Measurements from ENCODE around the gene SPINK8. TPM values are rescaled to one million over a fixed set of nuclear protein-coding genes. Genes with fewer than 3 reads are reported as not detected.

SPINK8 gene
- total RNA-seq, 4 donors from 2014 or later = not detected

- DNase-seq (ENCODE audit: extremely low spot score) = no peak
Measured at GRCh38 chr3:48269592-48269991, 63.9 kb downstream of the SPINK8 start.

GRCh38 chr3:48268936-48269561 is 64.4 kb downstream of the SPINK8 start:
- Histone ChIP-seq H3K4me3 (no peak overlapping the region), H3K27ac (replicated peaks in 1 of 4) (no peak overlapping the region), H3K27me3 (no peaks in the 10 kb centered on the region), H3K36me3 (peaks cover 8 to 55% (median 38%) of the 10 kb centered on the region in 4 donors), H3K9me3 (no peaks in the 10 kb centered on the region), H3K4me1 (peaks cover 0 to 10% (median 6%) of the 10 kb centered on the region in 4 donors)
- no peak for DNase-seq (ENCODE audit: extremely low spot score)
- intact Hi-C loops (cut with DNase I) = no loop called here
- TF ChIP-seq EP300 (IDR thresholded peaks at IDR 0.05) (no peak), POLR2A (IDR thresholded peaks at IDR 0.05; ENCODE audit: low read depth) (no peak), CTCF (IDR thresholded peaks at IDR 0.05) (no peak), POLR2AphosphoS5 (IDR thresholded peaks at IDR 0.05) (no peak)
- 84% methylated on average over 23 of the region's 23 CpGs for WGBS

More at GRCh38 chr3:48269592-48269991, 63.9 kb downstream of the SPINK8 start:
- Histone ChIP-seq H3K27me3 (no peaks in the 10 kb centered on the region), H3K9me3 (no peaks in the 10 kb centered on the region), H3K4me1 (peaks cover 0 to 10% (median 6%) of the 10 kb centered on the region in 4 donors), H3K36me3 (peaks cover 8 to 50% (median 33%) of the 10 kb centered on the region in 4 donors), H3K4me3 (no peak overlapping the region), H3K27ac (replicated peaks in 1 of 4) (no peak overlapping the region)
- 88% methylated on average over 8 of the region's 8 CpGs for WGBS
- TF ChIP-seq EP300 (IDR thresholded peaks at IDR 0.05) = no peak
- TF ChIP-seq CTCF (IDR thresholded peaks at IDR 0.05) = no peak
- TF ChIP-seq POLR2AphosphoS5 (IDR thresholded peaks at IDR 0.05) = no peak
- no peak for TF ChIP-seq POLR2A (IDR thresholded peaks at IDR 0.05; ENCODE audit: low read depth)
- intact Hi-C loops (cut with DNase I) = no loop called here

GRCh38 chr3:48268381-48268935 is 65.0 kb downstream of the SPINK8 start:
- Histone ChIP-seq H3K9me3 (no peaks in the 10 kb centered on the region), H3K4me3 (no peak overlapping the region), H3K27me3 (no peaks in the 10 kb centered on the region), H3K4me1 (peaks cover 0 to 10% (median 2%) of the 10 kb centered on the region in 4 donors), H3K27ac (replicated peaks in 1 of 4) (no peak overlapping the region), H3K36me3 (peaks cover 8 to 61% (median 41%) of the 10 kb centered on the region in 4 donors)
- WGBS = 85% methylated on average over 13 of the region's 13 CpGs
- TF ChIP-seq POLR2A (IDR thresholded peaks at IDR 0.05; ENCODE audit: low read depth) = no peak
- no peak for TF ChIP-seq EP300 (IDR thresholded peaks at IDR 0.05)
- no peak for TF ChIP-seq POLR2AphosphoS5 (IDR thresholded peaks at IDR 0.05)
- TF ChIP-seq CTCF (IDR thresholded peaks at IDR 0.05) = no peak
- intact Hi-C loops (cut with DNase I) = no loop called here
- DNase-seq (ENCODE audit: extremely low spot score) = no peak

GRCh38 chr3:48267782-48268181 is 65.7 kb downstream of the SPINK8 start:
- TF ChIP-seq CTCF (IDR thresholded peaks at IDR 0.05) = no peak
- intact Hi-C loops (cut with DNase I) = no loop called here
- Histone ChIP-seq H3K27me3 (no peaks in the 10 kb centered on the region), H3K27ac (replicated peaks in 1 of 4) (no peak overlapping the region), H3K4me3 (no peak overlapping the region), H3K4me1 (peaks cover 0 to 10% (median 0%) of the 10 kb centered on the region in 4 donors), H3K9me3 (no peaks in the 10 kb centered on the region), H3K36me3 (peaks cover 8 to 68% (median 47%) of the 10 kb centered on the region in 4 donors)
- DNase-seq (ENCODE audit: extremely low spot score) = no peak
- WGBS = 64% methylated on average over 2 of the region's 2 CpGs

Data from esophagus muscularis mucosa (tissue), 4 donors.